GM12864 (cell line): Measurements from ENCODE around the gene CRADD.

ENCODE experiments used
- DNase-seq: peaks from one replicate; pipeline ENCODE4 v3.0.0-alpha.2; 2011; ENCODE audit warnings: low read depth
- H3K4me3 ChIP-seq: 2 replicates; pipeline ENCODE4 v1.5.1; 2011; ENCODE audit warnings: mild to moderate bottlenecking, low read depth, low read length, control low read depth
- TF ChIP-seq, protein P1 (sequence below): IDR thresholded peaks from 2 replicates; pipeline ENCODE4 v1.5.1; 2011; ENCODE audit warnings: low read depth, mild to moderate bottlenecking, moderate library complexity, low read length, control low read depth, inconsistent platforms; ENCODE audit errors: missing control alignments

Gene CRADD

DNA sequence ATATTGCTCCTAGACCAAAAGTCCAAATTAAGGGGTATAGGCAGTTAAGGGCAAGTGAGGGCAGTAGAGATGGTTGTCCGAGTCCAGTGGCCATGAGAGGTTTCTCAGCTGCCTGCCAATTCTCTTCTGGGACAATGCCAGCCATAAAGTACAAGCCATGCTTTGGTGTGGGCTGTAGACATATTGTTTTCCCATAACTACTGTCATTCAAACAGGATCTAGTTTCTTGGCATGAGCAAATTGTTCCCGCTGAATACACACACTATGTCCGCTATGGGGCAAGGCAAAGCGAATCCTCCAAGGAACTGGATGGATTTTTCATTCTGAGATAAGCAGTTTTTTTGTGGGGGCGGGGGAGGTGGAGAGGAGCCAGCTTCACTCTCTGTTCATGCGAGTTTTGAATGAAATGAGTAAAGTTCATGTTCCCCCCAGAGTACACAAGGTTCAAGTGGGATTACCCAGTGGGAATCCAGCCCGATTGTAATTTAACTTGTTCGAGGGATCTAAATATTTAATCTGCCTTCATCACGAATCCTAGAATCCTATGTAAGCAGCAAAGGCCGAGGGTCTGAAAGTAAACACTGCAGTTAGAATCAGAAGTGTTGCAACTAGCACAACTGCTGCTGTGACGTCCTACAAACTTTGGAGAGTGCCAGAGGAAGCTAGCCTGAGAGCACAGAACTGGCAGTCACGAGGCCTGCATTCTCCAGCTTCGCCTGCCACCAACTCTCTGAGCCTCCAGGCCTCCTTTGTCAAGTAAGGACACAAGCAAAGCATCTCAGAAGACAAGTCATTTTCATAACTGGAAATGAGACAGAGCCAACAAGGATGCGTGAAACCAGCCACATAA lies 137.0 kb downstream of the CRADD start:
- TF ChIP-seq, protein P1, sequence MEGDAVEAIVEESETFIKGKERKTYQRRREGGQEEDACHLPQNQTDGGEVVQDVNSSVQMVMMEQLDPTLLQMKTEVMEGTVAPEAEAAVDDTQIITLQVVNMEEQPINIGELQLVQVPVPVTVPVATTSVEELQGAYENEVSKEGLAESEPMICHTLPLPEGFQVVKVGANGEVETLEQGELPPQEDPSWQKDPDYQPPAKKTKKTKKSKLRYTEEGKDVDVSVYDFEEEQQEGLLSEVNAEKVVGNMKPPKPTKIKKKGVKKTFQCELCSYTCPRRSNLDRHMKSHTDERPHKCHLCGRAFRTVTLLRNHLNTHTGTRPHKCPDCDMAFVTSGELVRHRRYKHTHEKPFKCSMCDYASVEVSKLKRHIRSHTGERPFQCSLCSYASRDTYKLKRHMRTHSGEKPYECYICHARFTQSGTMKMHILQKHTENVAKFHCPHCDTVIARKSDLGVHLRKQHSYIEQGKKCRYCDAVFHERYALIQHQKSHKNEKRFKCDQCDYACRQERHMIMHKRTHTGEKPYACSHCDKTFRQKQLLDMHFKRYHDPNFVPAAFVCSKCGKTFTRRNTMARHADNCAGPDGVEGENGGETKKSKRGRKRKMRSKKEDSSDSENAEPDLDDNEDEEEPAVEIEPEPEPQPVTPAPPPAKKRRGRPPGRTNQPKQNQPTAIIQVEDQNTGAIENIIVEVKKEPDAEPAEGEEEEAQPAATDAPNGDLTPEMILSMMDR, result no peak
- DNase-seq, result no peak
- H3K4me3 ChIP-seq, result no peak overlapping the region

DNA sequence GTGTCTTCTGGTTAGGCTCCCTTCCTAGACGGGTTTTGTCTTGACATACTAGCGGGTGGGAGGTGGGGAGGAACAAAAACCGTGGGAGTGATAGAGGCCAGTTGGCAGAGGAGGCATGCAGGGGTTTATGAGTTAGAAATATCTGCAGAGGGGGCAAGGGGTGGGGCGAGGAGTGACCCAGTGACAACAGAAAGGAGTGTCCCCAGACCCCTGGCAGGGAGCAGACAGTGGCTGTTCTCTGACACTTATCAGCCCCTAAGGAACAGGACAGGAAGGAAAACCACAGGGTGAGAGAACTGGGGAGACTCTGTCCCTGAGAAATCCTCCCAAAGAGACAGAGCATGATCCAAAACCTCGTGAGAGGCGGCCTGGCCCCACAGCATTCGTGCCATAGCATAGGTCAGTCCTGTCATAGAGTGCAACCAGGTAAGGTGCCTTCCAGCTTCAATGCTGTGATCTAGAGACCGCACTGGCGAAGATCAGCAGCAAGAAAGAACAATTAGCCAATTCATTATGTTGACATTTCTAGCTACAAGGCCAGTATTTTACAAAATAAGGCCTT lies 141.4 kb downstream of the CRADD start:
- no peak overlapping the region for H3K4me3 ChIP-seq
- TF ChIP-seq, protein P1, result no peak

DNA sequence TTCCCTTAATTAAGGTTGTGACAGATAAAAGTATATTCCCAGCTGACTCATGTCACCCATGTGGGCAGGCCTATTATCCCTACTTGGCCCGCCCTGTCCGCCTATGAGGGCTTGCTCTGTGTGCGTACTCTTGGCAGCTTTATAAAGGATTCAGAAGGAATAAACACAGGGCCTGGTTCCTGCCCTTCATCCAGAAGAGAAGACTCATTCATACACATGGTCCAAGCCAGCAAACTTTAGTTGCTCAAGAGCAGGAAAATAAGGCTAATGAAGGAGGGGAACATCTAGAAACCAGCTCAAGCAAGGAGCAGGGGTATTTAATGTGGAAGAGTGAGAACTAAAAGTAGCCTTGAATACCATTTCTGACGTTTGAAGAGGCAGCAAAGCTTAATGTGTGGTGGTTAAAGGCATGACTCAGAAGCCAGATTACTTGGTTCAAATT lies 141.9 kb downstream of the CRADD start:
- DNase-seq, result no peak
- no peak overlapping the region for H3K4me3 ChIP-seq
- TF ChIP-seq, protein P1, result no peak

More for the DNA sequence above, 141.4 kb downstream of the CRADD start:
- DNase-seq, result no peak

DNA sequence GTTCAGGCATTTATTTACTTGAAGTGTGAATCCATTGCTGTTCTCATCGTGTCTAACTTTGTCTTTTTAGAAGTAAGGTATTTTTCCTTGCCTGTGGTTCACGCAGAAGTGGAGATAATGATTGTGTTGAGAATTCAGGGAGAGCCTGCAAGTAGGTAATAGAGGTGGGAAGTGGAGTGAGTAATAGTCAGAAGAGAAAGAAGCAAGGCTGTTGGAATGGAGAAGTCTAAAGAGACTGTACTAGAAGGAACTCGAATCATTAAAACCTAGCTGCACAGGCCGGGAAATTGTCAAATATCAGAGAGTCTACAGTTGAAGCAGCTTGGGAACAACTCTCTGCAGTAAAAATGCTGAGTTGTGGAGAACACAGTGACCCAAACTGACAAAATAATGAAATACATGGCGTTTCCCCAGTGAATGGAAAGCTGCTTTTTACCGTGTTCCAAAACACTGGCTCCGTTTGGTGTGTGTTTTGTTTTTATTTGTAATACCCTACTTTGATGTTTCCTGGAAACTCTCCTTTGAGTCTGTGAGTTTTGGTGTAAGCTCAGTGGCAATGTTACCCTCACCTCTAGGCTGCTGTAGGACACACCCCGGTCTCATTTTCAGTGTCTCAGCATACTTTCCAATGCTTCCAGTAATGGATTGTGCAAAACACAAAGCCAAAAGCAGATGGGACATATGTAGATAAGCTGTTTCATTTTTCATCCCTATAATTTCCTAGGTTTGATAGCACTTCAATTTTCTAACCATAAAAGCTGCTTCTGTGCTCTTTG lies 146.6 kb downstream of the CRADD start:
- no peak overlapping the region for H3K4me3 ChIP-seq
- TF ChIP-seq, protein P1, result no peak
- no peak for DNase-seq

DNA sequence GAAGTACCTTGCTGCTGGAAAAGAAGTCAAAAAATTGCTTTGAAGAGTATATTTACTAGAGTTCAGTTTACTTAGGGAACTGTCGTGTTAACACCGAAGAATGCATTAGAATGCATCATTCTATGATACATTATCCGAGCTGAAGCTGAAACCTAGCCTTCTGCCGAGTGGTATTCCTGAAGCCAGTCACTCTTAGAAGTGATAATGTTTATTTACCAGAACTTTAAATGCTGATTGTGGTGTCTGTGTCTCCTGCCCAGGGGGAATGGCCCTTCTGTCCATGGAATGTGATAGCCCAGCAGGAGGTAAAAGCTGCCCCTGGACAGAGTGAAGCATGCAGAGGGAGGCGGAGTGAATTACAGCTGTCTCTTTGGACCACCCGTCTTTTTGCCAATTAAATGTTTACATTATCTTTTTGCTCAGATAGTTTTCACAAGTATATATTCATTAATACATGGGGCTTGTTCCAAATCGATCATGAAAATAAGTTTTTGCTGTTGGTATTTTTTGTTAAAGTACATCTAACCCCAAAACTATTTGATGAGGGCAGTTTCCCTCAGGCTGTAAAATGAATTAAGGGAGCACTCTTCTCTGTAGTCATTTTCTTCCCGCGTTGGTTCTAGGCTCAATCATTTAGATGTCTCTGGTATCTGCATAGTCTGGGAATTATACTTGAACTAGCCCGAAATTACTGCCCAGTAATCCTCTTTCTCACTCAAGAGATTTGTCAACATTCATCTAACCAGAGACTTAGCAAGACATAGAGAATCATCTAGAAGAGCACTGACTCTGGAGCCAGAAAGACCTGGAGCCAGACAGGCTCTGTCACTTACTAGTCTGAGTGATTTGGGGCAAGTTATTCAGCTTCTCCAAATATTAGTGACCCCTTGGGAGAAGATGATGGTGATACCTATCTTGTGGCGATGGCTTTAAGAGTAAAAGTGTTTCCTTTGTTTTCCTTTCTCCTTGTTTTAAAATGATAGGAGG lies 147.6 kb downstream of the CRADD start:
- no peak for DNase-seq
- no peak overlapping the region for H3K4me3 ChIP-seq
- TF ChIP-seq, protein P1, result no peak

DNA sequence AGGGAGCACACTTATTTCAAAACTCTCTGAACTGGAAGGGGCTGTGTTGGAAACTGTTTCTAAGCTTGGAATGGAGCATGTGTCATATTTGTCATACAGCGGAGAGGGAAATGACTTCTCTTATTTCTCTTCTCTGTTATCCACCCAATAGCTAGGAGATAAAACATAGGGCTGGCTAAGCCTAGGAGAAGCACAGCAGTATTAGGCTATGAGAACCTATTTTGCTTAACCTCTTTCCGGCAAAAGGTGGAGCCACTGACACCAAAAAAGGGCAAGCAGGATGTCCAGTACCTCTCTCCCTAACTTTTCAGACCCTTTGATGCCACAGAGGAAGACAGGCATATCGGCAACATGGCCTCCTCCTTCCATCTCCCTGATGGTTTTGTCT lies 148.3 kb downstream of the CRADD start:
- TF ChIP-seq, protein P1, result no peak
- H3K4me3 ChIP-seq, result no peak overlapping the region
- no peak for DNase-seq
